ENCODE data around the gene ROBO1.
"Not testable (repeated sequence)": the region's sequence is repeated elsewhere in the genome, so short reads cannot be mapped to it uniquely, and the experiment has no call there.

Gene ROBO1

DNA sequence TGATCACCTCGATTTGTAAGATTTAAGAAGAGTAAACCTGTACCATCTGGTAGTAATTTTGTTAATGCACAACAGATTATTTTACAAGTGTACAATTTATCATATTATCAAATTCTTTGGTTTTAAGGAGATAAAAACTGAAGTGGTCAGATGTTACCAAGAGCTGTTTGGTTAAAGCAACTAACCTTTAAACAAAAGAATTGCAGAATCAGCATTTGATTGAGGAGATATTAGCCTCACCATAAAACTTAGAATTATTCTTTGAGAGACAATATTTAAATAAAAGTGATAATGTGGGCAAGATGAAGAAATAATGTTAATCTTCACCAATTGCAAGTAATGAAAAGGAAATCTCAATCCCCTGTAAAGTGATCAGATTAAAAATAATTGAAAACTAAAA is 1034.9 kb downstream of the ROBO1 start:
- no peak for DNase-seq (ENCODE audit: low spot score)

DNA sequence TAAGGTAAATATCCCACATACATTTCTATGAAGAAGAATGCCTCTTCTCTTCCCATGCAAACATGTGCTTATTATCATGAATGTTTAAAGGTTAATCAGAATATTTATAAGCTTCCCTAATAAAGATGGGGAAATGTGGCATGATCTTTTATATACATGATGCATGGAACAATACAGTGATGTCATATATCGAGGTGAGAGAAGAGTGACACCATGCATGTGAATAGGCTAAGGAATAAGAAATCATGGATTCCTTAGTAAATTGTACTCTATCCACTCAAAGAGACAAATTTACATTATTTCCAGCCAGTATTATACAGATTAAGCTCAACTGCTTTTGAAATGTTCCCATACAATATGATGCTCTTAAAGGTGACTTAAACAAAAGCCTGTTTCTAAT is 1035.3 kb downstream of the ROBO1 start:
- no peak for DNase-seq (ENCODE audit: low spot score)

DNA sequence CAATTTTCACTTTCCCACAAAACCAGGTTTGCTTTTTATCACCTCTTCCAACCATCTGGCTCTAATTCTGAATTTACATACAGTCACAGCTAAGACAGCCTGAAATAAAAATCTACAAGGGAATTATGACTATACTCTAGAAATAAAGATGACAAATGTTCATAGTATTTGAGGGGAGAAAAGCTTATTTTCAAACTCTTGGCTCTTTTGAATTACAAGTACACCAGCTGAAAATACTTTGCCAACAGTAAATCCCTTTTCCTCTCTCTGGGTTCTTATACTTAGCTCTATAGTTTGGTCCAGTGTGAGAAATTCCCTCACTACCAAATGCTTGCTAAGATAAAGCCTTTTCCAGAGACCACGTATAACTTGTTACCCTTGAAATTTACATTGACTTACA is 1037.9 kb downstream of the ROBO1 start:
- DNase-seq (ENCODE audit: low spot score) = no peak

DNA sequence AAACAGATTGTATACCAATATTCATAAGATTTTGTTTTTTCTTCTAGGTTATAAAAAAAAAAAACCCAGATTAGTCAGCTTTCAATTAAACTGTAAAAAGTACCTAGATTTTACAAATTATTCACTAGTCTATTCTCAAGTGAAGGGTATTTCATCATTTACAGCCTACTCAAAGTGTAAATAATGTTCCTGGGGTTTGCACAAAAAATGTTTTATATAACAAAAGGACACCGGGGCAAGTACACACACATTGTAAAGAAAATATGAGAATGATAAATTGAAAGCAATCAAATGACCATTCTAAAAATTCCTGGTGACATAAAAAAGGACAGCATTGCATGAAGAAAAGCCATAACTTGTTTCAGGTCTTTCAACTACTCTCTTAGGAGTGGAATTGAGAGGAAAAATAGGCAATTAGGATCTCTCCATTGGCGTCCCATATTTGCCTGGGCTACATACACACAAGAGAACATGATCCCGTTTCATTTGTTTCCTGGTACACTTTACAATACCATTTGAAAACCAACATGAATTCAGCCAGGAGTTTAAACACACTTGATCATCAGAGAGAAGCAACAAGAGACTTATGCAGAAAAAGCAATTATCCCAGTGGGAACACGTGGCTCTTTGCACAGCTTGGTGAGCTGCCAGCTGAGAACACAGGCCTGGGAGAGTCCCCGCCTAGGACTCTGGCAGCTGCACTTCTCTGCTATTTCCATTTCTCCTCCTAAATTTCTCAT is 1039.2 kb downstream of the ROBO1 start:
- DNase-seq (ENCODE audit: low spot score) = no peak

DNA sequence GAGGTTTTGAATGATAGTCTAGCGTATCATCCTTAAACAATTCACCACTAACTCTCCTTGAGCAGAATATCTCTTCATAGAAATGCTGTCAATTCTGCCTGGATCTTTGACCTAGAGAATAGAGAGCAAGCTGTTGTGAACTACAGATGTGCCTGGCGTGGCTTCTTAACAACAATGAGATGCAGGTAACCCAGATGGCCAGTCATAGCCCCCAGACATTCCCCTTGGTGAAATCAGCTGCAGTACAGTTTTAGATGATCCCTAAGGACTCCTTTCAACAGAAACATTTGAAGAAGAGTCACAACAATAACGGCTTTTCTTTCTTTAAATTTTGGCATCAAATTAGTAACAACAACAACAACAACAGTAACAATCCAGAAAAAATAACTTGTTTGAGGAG is 1041.3 kb downstream of the ROBO1 start:
- DNase-seq (ENCODE audit: low spot score) = no peak

DNA sequence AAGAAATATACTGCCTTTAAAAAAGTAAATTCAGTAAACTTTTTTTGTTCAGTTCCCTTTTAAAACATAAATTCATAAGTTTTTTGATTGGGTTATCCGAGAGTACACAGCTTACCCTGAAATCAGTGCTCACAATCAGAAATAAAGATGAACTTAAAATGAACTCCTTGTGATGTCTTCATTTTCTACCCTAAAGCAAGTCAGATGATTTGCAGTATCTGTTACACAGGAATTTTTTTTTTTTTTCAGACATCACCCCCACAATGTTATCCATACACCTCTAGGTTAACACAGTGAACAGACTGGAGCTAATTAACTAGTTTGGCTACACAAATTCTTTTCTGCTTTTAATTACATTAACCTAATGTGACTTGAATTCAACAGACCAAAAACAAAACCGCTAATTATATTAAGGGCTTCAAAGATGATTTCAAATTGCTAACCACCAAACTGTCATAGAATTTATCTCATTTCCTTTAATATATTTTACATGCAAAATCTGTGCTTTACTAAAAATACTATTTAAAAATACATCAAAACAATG is 1042.0 kb downstream of the ROBO1 start:
- no peak for DNase-seq (ENCODE audit: low spot score)

DNA sequence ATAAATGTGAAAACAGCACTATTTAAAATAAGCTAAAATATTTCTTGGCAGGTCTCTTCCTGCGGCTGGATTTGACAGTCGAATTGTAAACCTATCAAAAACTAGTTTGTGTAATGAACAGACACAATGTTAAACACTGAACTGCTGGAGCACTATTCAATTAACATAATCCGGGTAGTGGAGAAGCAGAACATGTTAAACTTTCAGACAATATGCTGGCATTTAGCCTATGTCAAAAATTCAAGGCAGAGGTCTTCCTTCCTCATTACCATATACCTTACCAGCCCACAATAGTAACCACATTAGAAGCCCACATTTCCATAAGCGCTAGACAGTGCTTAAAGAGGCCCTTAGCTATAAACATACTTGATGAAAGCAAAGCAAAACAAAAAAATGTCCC is 1042.9 kb downstream of the ROBO1 start:
- no peak for DNase-seq (ENCODE audit: low spot score)

DNA sequence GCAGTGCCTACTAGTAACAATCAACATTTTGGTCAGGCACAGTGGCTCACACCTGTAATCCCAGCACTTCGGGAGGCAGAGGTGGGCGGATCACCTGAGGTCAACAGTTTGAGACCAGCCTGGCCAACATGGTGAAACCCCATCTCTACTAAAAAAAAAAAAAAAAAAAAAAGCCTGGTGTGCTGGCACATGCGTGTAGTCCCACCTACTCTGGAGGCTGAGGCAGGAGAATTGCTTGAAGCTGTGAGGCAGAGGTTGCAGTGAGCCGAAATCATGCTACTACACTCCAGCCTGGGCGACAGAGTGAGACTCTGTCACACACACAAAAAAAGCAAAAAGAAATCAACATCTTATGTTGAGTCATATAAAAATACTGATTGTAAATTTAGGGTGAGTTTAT is 1043.4 kb downstream of the ROBO1 start:
- DNase-seq (ENCODE audit: low spot score) = not testable (repeated sequence)

DNA sequence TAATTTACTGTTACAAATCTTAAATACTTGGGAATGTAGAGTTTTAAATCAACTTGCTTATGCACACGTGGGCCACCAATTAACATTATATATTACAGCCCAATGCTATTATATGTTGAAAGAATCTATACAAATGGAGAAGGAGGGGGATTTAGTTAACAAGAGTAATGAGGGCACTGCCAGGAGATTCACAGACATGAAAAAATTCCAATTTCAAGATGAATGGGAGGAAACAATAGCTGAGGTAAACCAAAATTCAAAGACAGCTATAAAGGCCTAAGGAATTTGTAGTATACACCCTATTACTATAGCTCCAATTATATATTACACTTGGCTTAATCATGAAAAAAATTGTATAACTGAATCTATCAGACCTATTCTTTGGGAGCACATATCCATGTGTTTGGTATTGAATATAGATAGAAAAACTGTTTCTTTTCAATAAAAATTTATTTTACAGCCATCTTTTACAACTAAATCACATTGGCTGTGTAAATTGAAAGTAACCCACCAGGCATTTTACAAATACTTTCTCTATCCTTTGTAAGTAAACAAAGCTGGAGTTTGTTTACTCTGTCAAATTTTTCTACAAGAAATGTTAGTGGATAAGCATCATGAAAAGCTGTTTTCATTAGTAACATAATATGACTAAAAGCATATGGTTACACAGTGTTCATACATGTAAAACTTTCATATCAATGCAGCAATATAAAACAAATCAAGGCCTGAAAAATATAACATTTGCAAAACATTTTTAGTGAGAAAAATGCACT is 1045.8 kb downstream of the ROBO1 start:
- DNase-seq (ENCODE audit: low spot score) = no peak

DNA sequence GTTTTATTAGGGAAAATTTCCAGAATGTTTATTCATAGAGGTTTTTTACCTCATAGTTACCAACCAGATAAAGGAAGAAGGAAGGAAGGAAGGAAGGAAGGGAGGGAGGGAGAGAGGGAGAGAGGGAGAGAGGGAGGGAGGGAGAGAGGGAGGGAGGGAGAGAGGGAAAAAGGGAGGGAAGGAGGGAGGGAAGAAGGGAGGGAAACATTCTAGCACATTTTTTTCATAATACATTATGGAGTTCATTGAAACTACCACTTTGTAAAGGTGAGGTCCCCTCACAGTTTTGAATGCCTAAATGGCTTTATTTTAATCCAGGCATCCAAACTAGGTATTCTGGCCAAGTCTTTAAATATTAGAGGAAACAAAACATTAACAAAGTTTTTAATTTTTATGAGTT is 1049.1 kb downstream of the ROBO1 start:
- DNase-seq (ENCODE audit: low spot score) = no peak

DNA sequence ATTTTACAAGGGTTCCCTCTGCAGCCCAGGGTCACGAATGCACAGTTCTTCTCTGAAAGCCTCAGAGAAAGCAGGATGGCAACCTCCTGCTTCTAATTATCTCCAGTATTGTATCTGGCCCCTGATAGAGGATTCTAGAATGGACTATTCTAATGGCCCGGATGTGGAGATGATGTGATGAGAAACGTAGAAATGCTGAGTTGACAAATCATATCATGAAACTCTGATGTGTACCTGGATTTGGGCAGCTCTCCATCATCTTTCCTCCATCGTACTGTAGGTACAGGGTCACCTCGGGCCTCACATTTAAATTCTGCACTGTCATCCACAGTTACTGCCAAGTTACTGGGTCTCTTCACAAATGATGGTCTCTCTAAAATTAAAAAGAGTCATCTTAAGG is 1050.8 kb downstream of the ROBO1 start:
- no peak for DNase-seq (ENCODE audit: low spot score)

DNA sequence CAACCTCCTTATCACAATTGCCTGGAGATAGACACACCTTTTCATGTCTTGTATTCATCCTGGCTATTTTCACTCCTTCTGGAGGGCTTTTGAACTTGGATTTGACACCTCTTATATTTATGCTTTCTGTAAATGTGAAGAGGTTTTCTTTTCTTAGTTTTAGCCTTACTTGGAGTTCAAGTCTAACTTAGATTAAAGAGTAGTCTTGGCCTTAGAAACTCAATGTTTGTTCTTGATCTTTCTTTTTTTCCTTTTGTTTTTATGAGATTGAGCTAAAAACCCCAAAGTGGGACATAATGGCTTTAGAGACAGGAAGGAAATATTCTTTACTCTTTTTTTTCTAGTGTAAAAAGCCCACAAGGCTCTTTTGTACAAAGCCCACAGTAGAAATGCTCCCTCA is 1054.9 kb downstream of the ROBO1 start:
- no peak for DNase-seq (ENCODE audit: low spot score)

DNA sequence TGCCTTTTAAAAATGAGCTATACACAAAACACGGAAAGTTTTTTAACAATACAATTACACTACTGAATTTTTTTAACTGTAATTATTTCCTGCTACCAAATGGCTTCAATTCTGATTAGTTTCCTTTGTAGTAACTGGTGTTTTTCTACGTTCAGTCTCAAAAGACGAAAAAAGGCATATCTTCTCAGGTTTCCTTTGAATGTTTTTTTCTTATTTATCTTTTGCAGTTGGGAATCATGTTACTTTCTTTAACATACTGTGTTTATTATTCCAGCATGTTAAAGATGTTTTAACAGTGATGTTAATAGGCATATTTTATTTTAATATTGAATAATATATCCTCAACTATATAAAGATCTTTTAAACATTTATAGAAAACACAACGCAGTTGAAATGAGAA is 1055.5 kb downstream of the ROBO1 start:
- no peak for DNase-seq (ENCODE audit: low spot score)

DNA sequence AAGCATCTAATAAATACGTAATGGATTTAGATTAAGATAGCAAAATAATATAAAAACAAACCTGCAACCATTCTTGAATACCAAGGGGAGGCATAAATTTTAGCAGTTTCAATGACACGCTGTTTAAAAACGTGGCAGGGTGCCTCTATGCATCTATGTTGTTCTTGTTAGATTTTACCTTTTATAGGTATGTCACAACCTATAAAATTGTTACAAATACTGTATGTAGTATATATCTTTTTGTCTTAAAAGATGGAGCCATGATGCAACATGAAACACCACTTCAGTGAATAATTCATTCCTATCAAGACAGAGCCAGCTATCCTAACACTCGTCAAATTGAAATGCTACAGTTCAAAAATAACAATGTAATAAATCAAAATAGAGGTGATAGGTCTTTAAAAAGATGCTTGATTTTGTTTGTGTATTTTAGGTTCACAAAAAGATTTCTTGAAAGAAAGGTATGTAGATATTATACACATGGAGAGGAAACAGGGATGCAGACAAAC is 1059.2 kb downstream of the ROBO1 start:
- DNase-seq (ENCODE audit: low spot score) = no peak

DNA sequence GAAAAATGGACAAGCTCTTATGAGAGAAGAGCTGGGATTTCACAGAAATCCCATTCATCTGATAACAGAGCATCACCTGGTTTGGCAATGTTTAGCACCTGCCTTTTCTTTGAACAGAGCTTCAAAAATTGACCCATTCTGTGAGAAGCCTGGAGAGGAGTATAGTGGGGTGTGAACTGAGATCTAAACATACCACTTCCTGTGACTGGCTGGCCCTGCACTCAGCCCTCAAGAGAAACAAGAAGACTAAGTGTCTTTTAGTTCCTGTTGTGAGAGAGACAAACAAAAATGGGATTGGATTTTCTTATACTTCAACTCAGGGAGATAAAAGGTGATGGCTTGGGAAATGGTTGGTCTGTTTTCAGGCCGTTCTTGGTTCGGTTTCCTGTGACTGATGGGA is 1060.2 kb downstream of the ROBO1 start:
- no peak for DNase-seq (ENCODE audit: low spot score)

DNA sequence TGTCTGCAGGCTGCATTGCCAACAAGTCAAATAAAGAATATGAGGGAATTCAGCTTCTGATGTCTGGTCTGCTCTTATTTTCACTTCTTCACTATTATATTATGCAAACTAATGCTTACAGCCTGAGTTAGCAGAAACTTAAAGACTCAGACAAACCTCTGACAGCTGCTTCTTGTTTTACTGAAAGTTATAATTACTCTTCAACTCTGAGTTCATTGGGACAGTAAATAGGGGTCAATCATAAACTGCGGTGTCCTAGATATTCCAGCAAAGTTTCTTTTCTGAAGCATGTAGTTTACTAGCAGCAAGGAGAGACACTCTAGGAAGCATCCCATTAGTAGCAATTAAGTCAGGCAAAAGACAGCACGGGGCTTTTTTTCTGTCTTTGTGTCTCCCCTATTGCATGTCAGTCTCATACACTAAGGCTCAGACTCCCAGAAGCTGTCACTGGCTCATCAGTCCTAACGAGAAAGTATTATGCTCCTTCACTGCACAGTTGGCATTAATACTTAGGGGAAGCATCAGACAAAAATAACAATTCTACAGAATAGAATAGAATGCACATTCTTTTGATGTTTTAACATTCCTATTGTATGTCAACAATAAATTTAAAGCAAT is 1060.8 kb downstream of the ROBO1 start:
- no peak for DNase-seq (ENCODE audit: low spot score)

DNA sequence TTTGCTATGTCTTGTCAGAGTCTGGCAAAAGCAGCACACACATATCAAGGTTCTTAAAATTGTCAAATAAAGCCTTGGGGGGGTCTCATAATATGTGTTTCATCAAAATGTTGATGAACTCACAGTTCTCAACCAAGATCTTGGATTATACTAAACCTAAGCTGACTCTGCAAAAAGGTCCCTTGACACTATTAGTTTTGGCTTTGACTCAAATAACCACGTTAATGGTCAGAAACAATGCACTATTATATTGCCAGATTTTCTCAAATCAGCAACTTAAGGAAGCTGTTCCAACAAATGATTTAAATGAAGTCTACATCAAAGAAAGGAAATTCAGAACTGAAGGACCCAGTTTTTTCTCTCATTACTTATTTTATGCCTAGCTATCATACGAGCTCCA is 1063.9 kb downstream of the ROBO1 start:
- no peak for DNase-seq (ENCODE audit: low spot score)

DNA sequence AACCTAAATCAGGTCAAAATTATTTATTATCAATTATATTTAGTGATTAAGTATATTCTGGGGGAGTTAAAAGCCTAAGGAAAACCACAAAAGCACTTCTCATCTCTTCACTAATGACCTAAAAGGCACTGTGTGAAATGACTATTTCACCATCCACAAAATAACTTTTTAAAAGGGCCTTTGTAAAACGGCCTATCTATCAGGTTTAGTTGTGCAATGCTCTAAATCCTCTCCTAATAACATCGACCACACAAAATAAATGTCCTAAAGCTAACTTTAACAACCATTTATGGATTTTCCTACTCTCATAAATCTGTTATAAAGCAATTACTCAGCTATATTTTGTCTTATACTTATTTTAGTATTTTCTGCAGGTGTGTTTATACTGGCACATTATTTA is 1066.3 kb downstream of the ROBO1 start:
- no peak for DNase-seq (ENCODE audit: low spot score)

DNA sequence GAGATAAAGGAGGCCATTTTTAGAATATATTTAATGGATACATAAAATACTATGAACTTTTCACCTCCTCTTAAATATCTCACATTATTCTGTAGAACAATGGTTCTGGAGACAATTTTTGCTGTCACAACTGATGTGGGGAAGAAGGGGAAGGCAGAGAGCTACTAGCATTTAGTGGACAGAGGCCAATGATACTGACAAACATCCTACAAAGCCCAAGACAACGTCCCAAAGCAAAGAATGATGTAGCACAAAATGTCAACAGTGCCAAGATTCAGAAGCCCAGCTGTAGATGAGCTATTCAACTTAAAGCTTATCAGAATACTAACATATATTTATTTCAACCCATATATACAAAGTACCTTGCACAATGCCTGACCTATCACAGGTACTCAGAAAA is 1069.4 kb downstream of the ROBO1 start:
- DNase-seq (ENCODE audit: low spot score) = no peak

DNA sequence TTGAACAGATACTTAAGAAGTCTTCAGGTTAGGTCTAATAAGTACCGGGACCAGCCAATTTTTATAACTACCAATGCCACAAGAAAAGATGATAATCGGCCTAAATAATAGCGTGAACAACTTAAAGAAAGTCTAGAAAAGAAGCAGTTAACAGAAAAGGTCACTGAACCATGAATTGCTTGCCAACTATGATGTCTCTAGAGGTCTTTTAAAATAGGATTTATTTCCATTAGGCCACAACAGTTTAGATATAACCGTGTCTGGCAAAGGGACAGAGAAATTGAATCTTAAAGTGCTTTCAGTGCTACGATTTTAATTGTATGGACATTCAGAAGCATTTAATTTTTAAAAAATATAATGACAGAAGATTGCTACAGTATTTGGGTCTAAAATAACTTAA is 1070.4 kb downstream of the ROBO1 start:
- DNase-seq (ENCODE audit: low spot score) = no peak

DNA sequence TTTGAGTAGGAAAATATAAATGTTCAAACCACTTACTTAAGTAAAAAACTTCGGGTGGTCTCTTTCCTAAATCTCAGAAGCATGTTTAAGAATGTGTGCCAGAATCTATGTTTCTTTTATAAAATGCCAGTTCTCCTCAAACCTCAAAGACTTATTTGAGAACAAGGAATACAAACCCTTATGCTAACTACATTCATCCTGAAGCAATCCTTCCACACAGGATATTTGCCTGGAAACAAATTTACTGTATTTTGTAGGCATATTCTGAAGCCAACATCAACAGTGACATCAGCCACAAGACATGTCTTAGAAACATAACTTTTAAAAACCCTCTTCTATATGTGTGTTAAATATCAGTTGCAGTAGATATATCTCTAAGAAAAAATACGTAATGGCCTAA is 1077.0 kb downstream of the ROBO1 start:
- no peak for DNase-seq (ENCODE audit: low spot score)

DNA sequence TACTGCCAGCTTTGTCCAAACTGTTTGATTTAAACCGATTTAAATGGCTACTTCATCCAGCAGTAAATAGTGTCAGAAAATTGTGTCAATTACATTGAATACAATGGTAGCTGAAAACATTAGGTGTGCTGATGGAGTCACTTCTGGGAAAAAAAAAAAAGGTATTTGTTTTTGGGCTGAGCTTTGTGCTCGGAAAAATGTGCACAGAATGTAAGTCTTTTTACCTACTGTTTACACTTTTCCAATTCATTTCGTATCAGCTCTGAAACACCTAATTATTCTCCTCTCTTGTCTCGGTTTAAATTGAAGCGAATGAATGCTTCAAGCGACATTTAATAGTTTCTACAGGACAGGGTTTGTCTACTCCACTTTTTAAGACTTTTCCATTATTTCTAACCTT is 1078.4 kb downstream of the ROBO1 start:
- no peak for DNase-seq (ENCODE audit: low spot score)

DNA sequence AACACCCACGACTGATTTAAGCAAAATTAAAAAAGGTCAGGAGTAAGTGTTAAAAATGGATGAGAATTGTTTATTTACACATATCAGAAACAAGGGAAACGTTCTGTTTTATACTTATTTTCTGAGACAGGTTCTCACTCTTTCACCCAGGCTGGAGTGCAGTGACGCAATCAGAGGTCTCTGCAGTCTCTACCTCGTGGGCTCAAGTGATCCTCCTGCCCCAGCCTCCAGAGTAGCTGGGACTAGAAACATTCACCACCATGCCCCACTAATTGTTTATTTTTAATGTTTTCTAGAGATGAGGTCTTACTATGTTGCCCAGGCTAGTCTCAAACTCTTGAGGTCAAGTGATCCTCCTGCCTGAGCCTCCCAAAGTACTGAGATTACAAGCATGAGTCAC is 1080.3 kb downstream of the ROBO1 start:
- no peak for DNase-seq (ENCODE audit: low spot score)

Measured in NAMALWA (cell line).